Activated CD8-positive, alpha-beta memory T cell treated with anti-CD3 and anti-CD28 coated beads, Interleukin-2, amount 50 U/mL, for 24 hours (primary cell): ENCODE data around the gene ADAMTSL1.

ENCODE experiments used
- DNase-seq: peaks from one replicate; pipeline ENCODE4 v3.0.0-alpha.2; 2020; ENCODE audit errors: extremely low read depth

The ADAMTSL1 gene

GRCh38 chr9:18550286-18550685 is 76.3 kb downstream of the ADAMTSL1 start:
- DNase-seq, result no peak

GRCh38 chr9:18554244-18554643 is 80.3 kb downstream of the ADAMTSL1 start:
- no peak for DNase-seq

GRCh38 chr9:18555105-18555883 is 81.3 kb downstream of the ADAMTSL1 start:
- DNase-seq, result no peak

- no peak for DNase-seq
Observed at GRCh38 chr9:18564018-18564880, 90.3 kb downstream of the ADAMTSL1 start.

GRCh38 chr9:18566121-18566520 is 92.2 kb downstream of the ADAMTSL1 start:
- DNase-seq, result no peak

GRCh38 chr9:18568973-18569372 is 95.0 kb downstream of the ADAMTSL1 start:
- DNase-seq, result no peak

- DNase-seq, result no peak
Observed at GRCh38 chr9:18569941-18570630, 96.1 kb downstream of the ADAMTSL1 start.

- DNase-seq, result no peak
Observed at GRCh38 chr9:18573021-18573556, 99.1 kb downstream of the ADAMTSL1 start.

- no peak for DNase-seq
Observed at GRCh38 chr9:18575686-18576085, 101.7 kb downstream of the ADAMTSL1 start.

- DNase-seq, result no peak
Observed at GRCh38 chr9:18579536-18579935, 105.6 kb downstream of the ADAMTSL1 start.

- DNase-seq, result no peak
Observed at GRCh38 chr9:18580151-18580550, 106.2 kb downstream of the ADAMTSL1 start.

GRCh38 chr9:18585996-18586395 is 112.0 kb downstream of the ADAMTSL1 start:
- DNase-seq, result no peak

- no peak for DNase-seq
Observed at GRCh38 chr9:18588002-18588401, 114.0 kb downstream of the ADAMTSL1 start.

- DNase-seq, result no peak
Observed at GRCh38 chr9:18591261-18591660, 117.3 kb downstream of the ADAMTSL1 start.

- no peak for DNase-seq
Observed at GRCh38 chr9:18594837-18595236, 120.9 kb downstream of the ADAMTSL1 start.

GRCh38 chr9:18595597-18595996 is 121.6 kb downstream of the ADAMTSL1 start:
- DNase-seq, result no peak

- no peak for DNase-seq
Observed at GRCh38 chr9:18596920-18597319, 123.0 kb downstream of the ADAMTSL1 start.

GRCh38 chr9:18598969-18599368 is 125.0 kb downstream of the ADAMTSL1 start:
- DNase-seq, result no peak

GRCh38 chr9:18601026-18601425 is 127.1 kb downstream of the ADAMTSL1 start:
- DNase-seq, result no peak

GRCh38 chr9:18601956-18602355 is 128.0 kb downstream of the ADAMTSL1 start:
- no peak for DNase-seq

GRCh38 chr9:18604767-18605730 is 131.1 kb downstream of the ADAMTSL1 start:
- no peak for DNase-seq
